ENCODE data around the gene DYNLRB2. TPM values are rescaled to one million over a fixed set of nuclear protein-coding genes. Genes with fewer than 3 reads are reported as not detected.

DYNLRB2 gene
- total and polyA plus RNA-seq, 2 of the 13 experiments (the other 11 are each of a cell fraction or from before 2014, with no cell fraction given): not detected

DNA sequence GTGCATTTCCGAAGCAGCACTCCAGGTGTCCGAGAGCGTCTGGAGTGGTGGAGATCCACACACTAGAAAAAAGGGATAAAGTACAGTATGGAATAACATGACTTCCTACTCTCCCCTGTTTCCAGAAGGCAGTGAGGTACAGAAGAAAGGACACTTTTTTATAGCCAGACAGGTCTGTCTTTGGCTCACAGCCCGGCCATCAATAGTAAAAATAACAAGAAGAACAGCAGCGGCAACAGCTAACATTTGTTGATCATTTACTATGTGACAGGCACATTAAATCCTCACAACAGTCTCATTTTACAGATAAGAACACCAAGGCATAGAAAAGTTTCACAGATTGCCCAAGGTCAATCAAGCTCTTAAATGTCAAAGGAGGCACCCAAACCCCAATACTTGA is 16.2 kb downstream of the DYNLRB2 start:
- TF ChIP-seq MEIS2 (CRISPR knock-in tag; IDR thresholded peaks at IDR 0.05) (no peak), ZFP90 (CRISPR knock-in tag; IDR thresholded peaks at IDR 0.05; ENCODE audit: borderline replicate concordance) (no peak), SRSF1 (optimal IDR thresholded peaks at IDR 0.05; ENCODE audit: low read depth, low read length) (no peak), ZNF17 (CRISPR knock-in tag; IDR thresholded peaks at IDR 0.05) (no peak), FOXK1 (CRISPR knock-in tag; IDR thresholded peaks at IDR 0.05; ENCODE audit: borderline replicate concordance, low read depth) (no peak), ZNF569 (CRISPR knock-in tag; IDR thresholded peaks at IDR 0.05; ENCODE audit: borderline replicate concordance) (no peak)
- TF ChIP-seq, protein P1, sequence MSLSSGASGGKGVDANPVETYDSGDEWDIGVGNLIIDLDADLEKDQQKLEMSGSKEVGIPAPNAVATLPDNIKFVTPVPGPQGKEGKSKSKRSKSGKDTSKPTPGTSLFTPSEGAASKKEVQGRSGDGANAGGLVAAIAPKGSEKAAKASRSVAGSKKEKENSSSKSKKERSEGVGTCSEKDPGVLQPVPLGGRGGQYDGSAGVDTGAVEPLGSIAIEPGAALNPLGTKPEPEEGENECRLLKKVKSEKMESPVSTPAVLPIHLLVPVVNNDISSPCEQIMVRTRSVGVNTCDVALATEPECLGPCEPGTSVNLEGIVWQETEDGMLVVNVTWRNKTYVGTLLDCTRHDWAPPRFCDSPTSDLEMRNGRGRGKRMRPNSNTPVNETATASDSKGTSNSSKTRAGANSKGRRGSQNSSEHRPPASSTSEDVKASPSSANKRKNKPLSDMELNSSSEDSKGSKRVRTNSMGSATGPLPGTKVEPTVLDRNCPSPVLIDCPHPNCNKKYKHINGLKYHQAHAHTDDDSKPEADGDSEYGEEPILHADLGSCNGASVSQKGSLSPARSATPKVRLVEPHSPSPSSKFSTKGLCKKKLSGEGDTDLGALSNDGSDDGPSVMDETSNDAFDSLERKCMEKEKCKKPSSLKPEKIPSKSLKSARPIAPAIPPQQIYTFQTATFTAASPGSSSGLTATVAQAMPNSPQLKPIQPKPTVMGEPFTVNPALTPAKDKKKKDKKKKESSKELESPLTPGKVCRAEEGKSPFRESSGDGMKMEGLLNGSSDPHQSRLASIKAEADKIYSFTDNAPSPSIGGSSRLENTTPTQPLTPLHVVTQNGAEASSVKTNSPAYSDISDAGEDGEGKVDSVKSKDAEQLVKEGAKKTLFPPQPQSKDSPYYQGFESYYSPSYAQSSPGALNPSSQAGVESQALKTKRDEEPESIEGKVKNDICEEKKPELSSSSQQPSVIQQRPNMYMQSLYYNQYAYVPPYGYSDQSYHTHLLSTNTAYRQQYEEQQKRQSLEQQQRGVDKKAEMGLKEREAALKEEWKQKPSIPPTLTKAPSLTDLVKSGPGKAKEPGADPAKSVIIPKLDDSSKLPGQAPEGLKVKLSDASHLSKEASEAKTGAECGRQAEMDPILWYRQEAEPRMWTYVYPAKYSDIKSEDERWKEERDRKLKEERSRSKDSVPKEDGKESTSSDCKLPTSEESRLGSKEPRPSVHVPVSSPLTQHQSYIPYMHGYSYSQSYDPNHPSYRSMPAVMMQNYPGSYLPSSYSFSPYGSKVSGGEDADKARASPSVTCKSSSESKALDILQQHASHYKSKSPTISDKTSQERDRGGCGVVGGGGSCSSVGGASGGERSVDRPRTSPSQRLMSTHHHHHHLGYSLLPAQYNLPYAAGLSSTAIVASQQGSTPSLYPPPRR (CRISPR knock-in tag; IDR thresholded peaks at IDR 0.05; ENCODE audit: borderline replicate concordance): no peak
- Histone ChIP-seq H4K20me1 (ENCODE audit: insufficient read depth, low read length) (no peaks in the 10 kb centered on the region), H3K4me2 (ENCODE audit: low read depth, low read length) (no peak overlapping the region), H3K79me2 (ENCODE audit: insufficient read depth, low read length) (no peaks in the 10 kb centered on the region), H3K4me3 (replicated peaks in 1 of 3; ENCODE audit: insufficient read depth in 1 of 3, low read depth in 2 of 3, low read length in 3 of 3) (no peak overlapping the region), H3K27me3 (ENCODE audit: control insufficient read depth in 1 of 2, insufficient read depth in 2 of 2, low read length in 2 of 2) (peaks cover 0 to 10% of the 10 kb centered on the region in 2 experiments; a peak in 1 of 5 replicates), H3K36me3 (replicated peaks in 1 of 2; ENCODE audit: control insufficient read depth in 1 of 2, insufficient read depth in 2 of 2, low read length in 2 of 2) (no peaks in the 10 kb centered on the region), H3K27ac (ENCODE audit: extremely low read length, insufficient read depth, low read length) (no peak overlapping the region), H3K4me1 (ENCODE audit: insufficient read depth, low read length) (no peaks in the 10 kb centered on the region), H3K9ac (ENCODE audit: insufficient read depth, low read depth, low read length) (no peak overlapping the region), H3K9me3 (ENCODE audit: low read length) (no peaks in the 10 kb centered on the region), H2AFZ (ENCODE audit: low read length) (no peak overlapping the region)
- BruUV-seq (replicated peaks): no TSS peak
- ChIA-PET POLR2A (no interaction called here), CTCF (ENCODE audit: low intra/inter-chr PET ratio, low total read pairs) (no interaction called here)
- 43% methylated on average over 5 of the region's 5 CpGs for WGBS (ENCODE audit: low lambda C conversion rate)
- FAIRE-seq (no peak), DNase-seq (ENCODE audit: low spot score) (no peak), ATAC-seq (no peak)
- intact Hi-C loops (cut with micrococcal nuclease; ENCODE audit: unreplicated experiment): no loop called here
- in situ Hi-C loops (cut with HindIII; ENCODE audit: extremely low pct_ligation_motif_present, low pct_unique_long_range_greater_than_20kb): no loop called here

All from HepG2 (cell line).